Lower leg skin (tissue), 3 donors: ENCODE data around the gene CFAP119.

Experiments used
- CTCF ChIP-seq, 3 donors: fragments of 450-650 bp; IDR thresholded peaks; one replicate each; pipeline ENCODE4 v1.5.1; 2016; ENCODE audit warnings: antibody characterized with exemption in 3 of 3, mild to moderate bottlenecking in 3 of 3, moderate library complexity in 2 of 3
- POLR2A ChIP-seq, 2 donors: fragments of 450-650 bp; IDR thresholded peaks; one replicate each; pipeline ENCODE4 v1.6.1; 2016 to 2017; ENCODE audit warnings: antibody characterized with exemption in 2 of 2, mild to moderate bottlenecking in 1 of 2, moderate library complexity in 1 of 2

GRCh38 chr16:30782486-30783279, 20.8 kb upstream of the CFAP119 start:
- TF ChIP-seq POLR2A (IDR thresholded peaks at IDR 0.05) (no peak), CTCF (IDR thresholded peaks at IDR 0.05) (no peak)
